Measurements from ENCODE around the gene NAALADL2. TPM values are rescaled to one million over a fixed set of nuclear protein-coding genes. Genes with fewer than 3 reads are reported as not detected.

Gene NAALADL2
- 2.5 TPM for polyA plus RNA-seq (2013, experiment 1 of 4)
- 2.2 TPM for polyA plus RNA-seq (2013, experiment 2 of 4)
- 2.0 TPM for polyA plus RNA-seq (2013, experiment 3 of 4)
- polyA plus RNA-seq (2013, experiment 4 of 4) = 2.2 TPM

- H3K27ac ChIP-seq (ENCODE audit: insufficient read depth, low read depth, low read length, poor library complexity, severe bottlenecking) = no peak within 1 kb of the TSS
- no peaks in the 10 kb centered on the region for H3K9me3 ChIP-seq (ENCODE audit: control insufficient read depth, low read length)
- H3K27me3 ChIP-seq (ENCODE audit: control insufficient read depth, insufficient read depth, low read length, poor library complexity, severe bottlenecking) = no peaks in the 10 kb centered on the region
- no peaks in the 10 kb centered on the region for H3K36me3 ChIP-seq (ENCODE audit: control insufficient read depth, insufficient read depth, low read length)
- WGBS, 2 experiments = 82% methylated on average over 4 to 5 of the region's 5 CpGs
- H3K4me1 ChIP-seq (ENCODE audit: control insufficient read depth, insufficient read depth, low read length) = no peaks in the 10 kb centered on the region
- H3K4me3 ChIP-seq (ENCODE audit: insufficient read depth, low read depth, low read length) = no peak within 1 kb of the TSS
Measured at GRCh38 chr3:174859114-174859735, at the start of gene NAALADL2. Gene NAALADL2 (plus strand): TSS chr3:174859334.

- Histone ChIP-seq H3K27ac (ENCODE audit: insufficient read depth, low read depth, low read length, poor library complexity, severe bottlenecking) (no peak overlapping the region), H3K36me3 (ENCODE audit: control insufficient read depth, insufficient read depth, low read length) (no peaks in the 10 kb centered on the region), H3K9me3 (ENCODE audit: control insufficient read depth, low read length) (no peaks in the 10 kb centered on the region), H3K4me1 (ENCODE audit: control insufficient read depth, insufficient read depth, low read length) (no peaks in the 10 kb centered on the region), H3K27me3 (ENCODE audit: control insufficient read depth, insufficient read depth, low read length, poor library complexity, severe bottlenecking) (no peaks in the 10 kb centered on the region), H3K4me3 (ENCODE audit: insufficient read depth, low read depth, low read length) (no peak overlapping the region)
Measured at GRCh38 chr3:174810254-174810653, 48.9 kb upstream of the NAALADL2 start.

- Histone ChIP-seq H3K9me3 (ENCODE audit: control insufficient read depth, low read length) (no peaks in the 10 kb centered on the region), H3K4me3 (ENCODE audit: insufficient read depth, low read depth, low read length) (no peak overlapping the region), H3K4me1 (ENCODE audit: control insufficient read depth, insufficient read depth, low read length) (no peaks in the 10 kb centered on the region), H3K27ac (ENCODE audit: insufficient read depth, low read depth, low read length, poor library complexity, severe bottlenecking) (no peak overlapping the region), H3K36me3 (ENCODE audit: control insufficient read depth, insufficient read depth, low read length) (no peaks in the 10 kb centered on the region), H3K27me3 (ENCODE audit: control insufficient read depth, insufficient read depth, low read length, poor library complexity, severe bottlenecking) (no peaks in the 10 kb centered on the region)
- whole genome bisulfite sequencing, 2 experiments = 88% methylated on average over 2 of the region's 4 CpGs; no CpG with 5 or more reads in 1 of the 2 experiments
Measured at GRCh38 chr3:174812172-174812862, 46.8 kb upstream of the NAALADL2 start.

- WGBS, 2 experiments = 100% methylated on average over 1 of the region's 1 CpG; no CpG with 5 or more reads in 1 of the 2 experiments
- Histone ChIP-seq H3K27me3 (ENCODE audit: control insufficient read depth, insufficient read depth, low read length, poor library complexity, severe bottlenecking) (no peaks in the 10 kb centered on the region), H3K4me3 (ENCODE audit: insufficient read depth, low read depth, low read length) (no peak overlapping the region), H3K36me3 (ENCODE audit: control insufficient read depth, insufficient read depth, low read length) (no peaks in the 10 kb centered on the region), H3K4me1 (ENCODE audit: control insufficient read depth, insufficient read depth, low read length) (no peaks in the 10 kb centered on the region), H3K27ac (ENCODE audit: insufficient read depth, low read depth, low read length, poor library complexity, severe bottlenecking) (no peak overlapping the region), H3K9me3 (ENCODE audit: control insufficient read depth, low read length) (no peaks in the 10 kb centered on the region)
Measured at GRCh38 chr3:174815750-174816149, 43.4 kb upstream of the NAALADL2 start.

GRCh38 chr3:174820885-174821284, 38.2 kb upstream of the NAALADL2 start:
- WGBS, 2 experiments = 88 to 97% methylated on average over 1 of the region's 1 CpG
- H3K27me3 ChIP-seq (ENCODE audit: control insufficient read depth, insufficient read depth, low read length, poor library complexity, severe bottlenecking) = no peaks in the 10 kb centered on the region
- no peaks in the 10 kb centered on the region for H3K4me1 ChIP-seq (ENCODE audit: control insufficient read depth, insufficient read depth, low read length)
- H3K4me3 ChIP-seq (ENCODE audit: insufficient read depth, low read depth, low read length) = no peak overlapping the region
- no peak overlapping the region for H3K27ac ChIP-seq (ENCODE audit: insufficient read depth, low read depth, low read length, poor library complexity, severe bottlenecking)
- H3K9me3 ChIP-seq (ENCODE audit: control insufficient read depth, low read length) = no peaks in the 10 kb centered on the region
- no peaks in the 10 kb centered on the region for H3K36me3 ChIP-seq (ENCODE audit: control insufficient read depth, insufficient read depth, low read length)

- Histone ChIP-seq H3K36me3 (ENCODE audit: control insufficient read depth, insufficient read depth, low read length) (no peaks in the 10 kb centered on the region), H3K9me3 (ENCODE audit: control insufficient read depth, low read length) (no peaks in the 10 kb centered on the region)
Measured at GRCh38 chr3:174821477-174821876, 37.7 kb upstream of the NAALADL2 start.

GRCh38 chr3:174822320-174822719, 36.8 kb upstream of the NAALADL2 start:
- H3K36me3 ChIP-seq (ENCODE audit: control insufficient read depth, insufficient read depth, low read length) = no peaks in the 10 kb centered on the region
- 92 to 93% methylated on average over 2 of the region's 2 CpGs for WGBS, 2 experiments
- no peaks in the 10 kb centered on the region for H3K4me1 ChIP-seq (ENCODE audit: control insufficient read depth, insufficient read depth, low read length)
- H3K4me3 ChIP-seq (ENCODE audit: insufficient read depth, low read depth, low read length) = no peak overlapping the region
- no peaks in the 10 kb centered on the region for H3K9me3 ChIP-seq (ENCODE audit: control insufficient read depth, low read length)
- H3K27ac ChIP-seq (ENCODE audit: insufficient read depth, low read depth, low read length, poor library complexity, severe bottlenecking) = no peak overlapping the region
- H3K27me3 ChIP-seq (ENCODE audit: control insufficient read depth, insufficient read depth, low read length, poor library complexity, severe bottlenecking) = no peaks in the 10 kb centered on the region

More at GRCh38 chr3:174821477-174821876, 37.7 kb upstream of the NAALADL2 start:
- Histone ChIP-seq H3K27me3 (ENCODE audit: control insufficient read depth, insufficient read depth, low read length, poor library complexity, severe bottlenecking) (no peaks in the 10 kb centered on the region), H3K4me3 (ENCODE audit: insufficient read depth, low read depth, low read length) (no peak overlapping the region), H3K27ac (ENCODE audit: insufficient read depth, low read depth, low read length, poor library complexity, severe bottlenecking) (no peak overlapping the region), H3K4me1 (ENCODE audit: control insufficient read depth, insufficient read depth, low read length) (no peaks in the 10 kb centered on the region)

- Histone ChIP-seq H3K4me3 (ENCODE audit: insufficient read depth, low read depth, low read length) (no peak overlapping the region), H3K36me3 (ENCODE audit: control insufficient read depth, insufficient read depth, low read length) (no peaks in the 10 kb centered on the region), H3K4me1 (ENCODE audit: control insufficient read depth, insufficient read depth, low read length) (no peaks in the 10 kb centered on the region), H3K9me3 (ENCODE audit: control insufficient read depth, low read length) (no peaks in the 10 kb centered on the region), H3K27me3 (ENCODE audit: control insufficient read depth, insufficient read depth, low read length, poor library complexity, severe bottlenecking) (no peaks in the 10 kb centered on the region), H3K27ac (ENCODE audit: insufficient read depth, low read depth, low read length, poor library complexity, severe bottlenecking) (no peak overlapping the region)
Measured at GRCh38 chr3:174826069-174826468, 33.1 kb upstream of the NAALADL2 start.

- 20 to 38% methylated on average over 1 of the region's 1 CpG for WGBS, 2 experiments
- Histone ChIP-seq H3K9me3 (ENCODE audit: control insufficient read depth, low read length) (no peaks in the 10 kb centered on the region), H3K27ac (ENCODE audit: insufficient read depth, low read depth, low read length, poor library complexity, severe bottlenecking) (no peak overlapping the region), H3K4me1 (ENCODE audit: control insufficient read depth, insufficient read depth, low read length) (no peaks in the 10 kb centered on the region), H3K27me3 (ENCODE audit: control insufficient read depth, insufficient read depth, low read length, poor library complexity, severe bottlenecking) (no peaks in the 10 kb centered on the region), H3K4me3 (ENCODE audit: insufficient read depth, low read depth, low read length) (no peak overlapping the region), H3K36me3 (ENCODE audit: control insufficient read depth, insufficient read depth, low read length) (no peaks in the 10 kb centered on the region)
Measured at GRCh38 chr3:174844746-174845145, 14.4 kb upstream of the NAALADL2 start.

GRCh38 chr3:174846055-174846454, 13.1 kb upstream of the NAALADL2 start:
- H3K4me1 ChIP-seq (ENCODE audit: control insufficient read depth, insufficient read depth, low read length) = no peaks in the 10 kb centered on the region
- no peaks in the 10 kb centered on the region for H3K36me3 ChIP-seq (ENCODE audit: control insufficient read depth, insufficient read depth, low read length)
- WGBS, 2 experiments = 100% methylated on average over 1 of the region's 1 CpG; no CpG with 5 or more reads in 1 of the 2 experiments
- H3K27me3 ChIP-seq (ENCODE audit: control insufficient read depth, insufficient read depth, low read length, poor library complexity, severe bottlenecking) = no peaks in the 10 kb centered on the region
- no peak overlapping the region for H3K4me3 ChIP-seq (ENCODE audit: insufficient read depth, low read depth, low read length)
- no peaks in the 10 kb centered on the region for H3K9me3 ChIP-seq (ENCODE audit: control insufficient read depth, low read length)
- no peak overlapping the region for H3K27ac ChIP-seq (ENCODE audit: insufficient read depth, low read depth, low read length, poor library complexity, severe bottlenecking)
